ENCODE measurements around the gene LAMA1. TPM values are rescaled to one million over a fixed set of nuclear protein-coding genes. Genes with fewer than 3 reads are reported as not detected.

The LAMA1 gene
- 48.7 and 48.8 TPM in 2 replicates for total RNA-seq (2021; fragmentation: NEBNext Ultra II Directional; extraction: Animal tissue kit (Norgen Biotek cat#: 25700))
- 24.8 and 30.4 TPM in 2 replicates for polyA plus RNA-seq (2011; rRNA removed)
- 30.7 TPM for polyA plus RNA-seq (2011; cell fraction: cytosol; rRNA removed)
- 93.8 TPM for polyA plus RNA-seq (2011; cell fraction: nucleus; rRNA removed)
- polyA plus RNA-seq (2012, experiment 1 of 2): 40.3 to 50.4 TPM (median 47.6 TPM) in 4 replicates
- polyA plus RNA-seq (2012, experiment 2 of 2): 4.7 TPM
- 53.7 TPM for polyA plus RNA-seq (2013, experiment 1 of 2)
- 39.0 TPM for polyA plus RNA-seq (2013, experiment 2 of 2)
- polyA minus RNA-seq (2011; rRNA and poly(A)+ RNA removed): 83.6 and 118 TPM in 2 replicates
- 36.4 TPM for polyA minus RNA-seq (2011; cell fraction: cytosol; rRNA and poly(A)+ RNA removed)
- 65.3 TPM for polyA minus RNA-seq (2011; cell fraction: nucleus; rRNA and poly(A)+ RNA removed)
- long read RNA-seq, experiment 1, partial matches to known transcripts: 28 of 33 reads
- long read RNA-seq, experiment 1, other reads (novel, unspliced or antisense): 5 of 33 reads
- long read RNA-seq, experiment 2, partial matches to known transcripts: 1 of 2 reads
- long read RNA-seq, experiment 2, other reads (novel, unspliced or antisense): 1 of 2 reads

- POLR2A ChIA-PET (ENCODE audit: partially characterized antibody): interaction anchor here (0.5 to 1.5 kb wide), 4 partner anchors 8 to 47 kb away, joined by 3 read pairs; no protein-coding TSS in a partner anchor
- peak within 1 kb of the TSS; percentile 78 for H3K18ac ChIP-seq (ENCODE audit: extremely low read depth, low read length)
- no peak within 1 kb of the TSS; the same call in 1 of the 2 replicates for H3K27ac ChIP-seq (ENCODE audit: low read depth, low read length)
- no peak within 1 kb of the TSS for H3K56ac ChIP-seq (replicated peaks; ENCODE audit: insufficient read length, low read depth, low read length)
- H3K9me3 ChIP-seq (ENCODE audit: insufficient read depth in 2 of 2, low read depth in 1 of 2, low read length in 1 of 2): no peaks in the 10 kb centered on the region; a peak in 1 of 4 replicates
- peak within 1 kb of the TSS; percentile 58 to 79 (median 69); a peak in 6 of 7 replicates for H3K9ac ChIP-seq (replicated peaks in 1 of 4; ENCODE audit: extremely low read depth in 1 of 4, low read depth in 3 of 4, low read length in 3 of 4)
- H2BK20ac ChIP-seq (ENCODE audit: low read length): no peak within 1 kb of the TSS
- peaks cover 0 to 23% of the 10 kb centered on the region in 2 experiments; a peak in 2 of 4 replicates for H3K79me2 ChIP-seq (ENCODE audit: control insufficient read depth in 1 of 2, insufficient read depth in 2 of 2, low read length in 2 of 2)
- H3K79me1 ChIP-seq (ENCODE audit: low read depth, low read length): no peaks in the 10 kb centered on the region
- no peak within 1 kb of the TSS for H4K5ac ChIP-seq (ENCODE audit: insufficient read length, low read depth, low read length)
- peak within 1 kb of the TSS; percentile 81 for H4K91ac ChIP-seq (replicated peaks; ENCODE audit: insufficient read length, low read length)
- WGBS, 2 experiments (ENCODE audit: extremely low coverage in 1 of 2, insufficient coverage in 1 of 2, insufficient read length in 1 of 2, insufficient replicate concordance in 2 of 2, low coverage in 1 of 2, low lambda C conversion rate in 2 of 2, missing lambda C conversion rate in 1 of 2): 2% methylated on average over 38 of the region's 95 CpGs; no CpG with 5 or more reads in 1 of the 2 experiments
- H3K4me2 ChIP-seq (ENCODE audit: insufficient read depth in 1 of 2, low read depth in 2 of 2, low read length in 2 of 2): peak within 1 kb of the TSS; percentile 94 to 98
- H3K23ac ChIP-seq (ENCODE audit: insufficient read length): no peak within 1 kb of the TSS
- CTCF ChIA-PET (ENCODE audit: partially characterized antibody): interaction anchor here (1.0 kb wide), 1 partner anchor 60 kb away, joined by 4 read pairs; no protein-coding TSS in a partner anchor
- no peak within 1 kb of the TSS for H2AK5ac ChIP-seq (ENCODE audit: low read depth, low read length)
- no peak within 1 kb of the TSS; the same call in 1 of the 2 replicates for H2BK12ac ChIP-seq (ENCODE audit: low read depth, low read length)
- peak within 1 kb of the TSS; percentile 81; the same call in 1 of the 2 replicates for H2AFZ ChIP-seq (ENCODE audit: low read length)
- H4K8ac ChIP-seq (ENCODE audit: extremely low read depth, insufficient read depth, low read length): peak within 1 kb of the TSS; percentile 86
- H3K4ac ChIP-seq (replicated peaks; ENCODE audit: insufficient read length, low read depth, low read length): no peak within 1 kb of the TSS
- H3K14ac ChIP-seq (ENCODE audit: insufficient read length): no peak within 1 kb of the TSS
- peaks cover 0 to 5% (median under 1%) of the 10 kb centered on the region in 4 experiments; a peak in 2 of 7 replicates for H3K4me1 ChIP-seq (replicated peaks in 1 of 4; ENCODE audit: control insufficient read depth in 3 of 4, insufficient read depth in 4 of 4, low read length in 3 of 4)
- DNase-seq (ENCODE audit: low read depth in 1 of 2, low spot score in 2 of 2) (peak; percentile 31 to 83), FAIRE-seq (no peak)
- peak within 1 kb of the TSS; percentile 51 to 91 (median 78) for H3K4me3 ChIP-seq (ENCODE audit: extremely low read depth in 1 of 4, insufficient read depth in 2 of 4, low read depth in 3 of 4, low read length in 4 of 4)
- H2BK5ac ChIP-seq (ENCODE audit: low read depth, low read length): peak within 1 kb of the TSS; percentile 44; the same call in 1 of the 2 replicates
- no peaks in the 10 kb centered on the region for H3K36me3 ChIP-seq (ENCODE audit: control insufficient read depth in 2 of 4, insufficient read depth in 4 of 4, low read length in 3 of 4)
- H4K20me1 ChIP-seq (replicated peaks in 1 of 2; ENCODE audit: control insufficient read depth in 1 of 2, insufficient read depth in 2 of 2, low read length in 2 of 2): peaks cover 0 to 2% of the 10 kb centered on the region in 2 experiments
- no peak within 1 kb of the TSS; the same call in 1 of the 2 replicates for H2BK15ac ChIP-seq (ENCODE audit: low read length)
- H3K27me3 ChIP-seq (replicated peaks in 1 of 4; ENCODE audit: control insufficient read depth in 3 of 4, extremely low read depth in 1 of 4, insufficient read depth in 3 of 4, low read length in 3 of 4): peaks cover 0 to 10% (median 1%) of the 10 kb centered on the region in 4 experiments; a peak in 4 of 7 replicates
- H3K23me2 ChIP-seq (ENCODE audit: low read depth, low read length): peaks cover 11% of the 10 kb centered on the region
- H2BK120ac ChIP-seq (replicated peaks; ENCODE audit: low read depth, low read length): no peak within 1 kb of the TSS
- no peak for TF ChIP-seq NRF1 (IDR thresholded peaks at IDR 0.05; ENCODE audit: low read depth, low read length)
- TF ChIP-seq CBX5 (IDR thresholded peaks at IDR 0.05; ENCODE audit: low read depth, low read length): no peak
- TF ChIP-seq SAP30 (IDR thresholded peaks at IDR 0.05; ENCODE audit: insufficient read depth, insufficient replicate concordance, low read length): no peak
- no peak for TF ChIP-seq YY1 (IDR thresholded peaks at IDR 0.05; ENCODE audit: low read depth, low read length)
- no peak for TF ChIP-seq RFX5 (IDR thresholded peaks at IDR 0.05; ENCODE audit: borderline replicate concordance, low read depth, low read length)
- TF ChIP-seq SIX5 (IDR thresholded peaks at IDR 0.05; ENCODE audit: low read depth, low read length): no peak
- peak; percentile 36; the same call in 1 of the 2 replicates for TF ChIP-seq SUZ12 (IDR thresholded peaks at IDR 0.05; ENCODE audit: low read length)
- TF ChIP-seq POLR2A (IDR thresholded peaks at IDR 0.05; ENCODE audit: control extremely low read depth in 1 of 2, low read depth in 2 of 2, low read length in 2 of 2): peak; percentile 23 to 65; a peak in 2 of 3 replicates
Measured at GRCh38 chr18:7117390-7118355, at the start of gene LAMA1. Gene LAMA1 (minus strand): TSS chr18:7117797. CDS start chr18:7117720, 77 bp downstream.

Measured in H1 (cell line).